Osteoblast (primary cell): ENCODE results near the gene SLC39A13. TPM values are rescaled to one million over a fixed set of nuclear protein-coding genes. Genes with fewer than 3 reads are reported as not detected.
"Not testable (repeated sequence)": the region's sequence is repeated elsewhere in the genome, so short reads cannot be mapped to it uniquely, and the experiment has no call there.

Experiments used
- DNase-seq: peaks from one replicate; pipeline ENCODE4 v3.0.0; 2011; ENCODE audit warnings: low spot score, mixed read lengths; ENCODE audit not compliant: insufficient read length; ENCODE audit errors: missing footprints
- H2AFZ ChIP-seq: 2 replicates; pipeline ENCODE4 v1.6.0; 2011; ENCODE audit warnings: mild to moderate bottlenecking, low read length
- H3K27ac ChIP-seq: 2 replicates; pipeline ENCODE4 v1.5.1; 2011; ENCODE audit warnings: mild to moderate bottlenecking, low read depth, low read length, moderate library complexity
- H3K27me3 ChIP-seq: 2 replicates; pipeline ENCODE4 v1.6.0; 2012; ENCODE audit warnings: mild to moderate bottlenecking, control low read depth, inconsistent platforms, low read length, moderate library complexity; ENCODE audit not compliant: insufficient read depth
- H3K36me3 ChIP-seq: 2 replicates; pipeline ENCODE4 v1.5.1; 2011; ENCODE audit warnings: mild to moderate bottlenecking, low read length, control low read depth, moderate library complexity; ENCODE audit not compliant: insufficient read depth
- H3K4me1 ChIP-seq: 2 replicates; pipeline ENCODE4 v1.5.1; 2011; ENCODE audit warnings: mild to moderate bottlenecking, low read length, control low read depth, moderate library complexity; ENCODE audit not compliant: insufficient read depth
- H3K4me2 ChIP-seq: 2 replicates; pipeline ENCODE4 v1.6.0; 2011; ENCODE audit warnings: mild to moderate bottlenecking, low read length; ENCODE audit not compliant: insufficient read depth
- H3K4me3 ChIP-seq: fragments of 200-600 bp; sonication (generic); 3 replicates; pipeline ENCODE4 v1.5.1; 2012; ENCODE audit warnings: mild to moderate bottlenecking, low read length, inconsistent platforms; ENCODE audit not compliant: insufficient read depth
- H3K79me2 ChIP-seq: 2 replicates; pipeline ENCODE4 v1.6.0; 2012; ENCODE audit warnings: mild to moderate bottlenecking, low read length, control low read depth, inconsistent platforms; ENCODE audit not compliant: insufficient read depth
- H3K9me3 ChIP-seq: 2 replicates; pipeline ENCODE4 v1.5.1; 2011; ENCODE audit warnings: low read depth, low read length, control low read depth
- H4K20me1 ChIP-seq: 2 replicates; pipeline ENCODE4 v1.6.0; 2012; ENCODE audit warnings: mild to moderate bottlenecking, low read length, control low read depth; ENCODE audit not compliant: insufficient read depth
- CTCF ChIP-seq: IDR thresholded peaks from 2 replicates; pipeline ENCODE4 v1.5.1; 2011; ENCODE audit warnings: mild to moderate bottlenecking, low read depth, low read length, moderate library complexity; ENCODE audit errors: extremely low read depth
- total RNA-seq: library from RNA; depleted of rRNA; stranded (reverse); fragments of >200 nt; gene quantifications from 2 replicates; pipeline ENCODE4 v1.2.3, GENCODE V29; 2012

Gene SLC39A13
- total RNA-seq, 1 donor = 78.9 TPM

- no peak for TF ChIP-seq CTCF
These were observed 43.0 kb downstream of the SLC39A13 start for GRCh38 chr11:47451436-47451835.

GRCh38 chr11:47451990-47452389 is 43.6 kb downstream of the SLC39A13 start:
- no peaks in the 10 kb centered on the region for H3K79me2 ChIP-seq
- H4K20me1 ChIP-seq = no peaks in the 10 kb centered on the region
- TF ChIP-seq CTCF = no peak
- no peaks in the 10 kb centered on the region for H3K27me3 ChIP-seq
- no peak overlapping the region for H3K27ac ChIP-seq
- no peak overlapping the region for H3K4me2 ChIP-seq
- H3K36me3 ChIP-seq = no peaks in the 10 kb centered on the region
- no peaks in the 10 kb centered on the region for H3K4me1 ChIP-seq
- no peak for DNase-seq
- H3K9me3 ChIP-seq = no peaks in the 10 kb centered on the region
- no peak overlapping the region for H2AFZ ChIP-seq
- H3K4me3 ChIP-seq = no peak overlapping the region

More at GRCh38 chr11:47451436-47451835, 43.0 kb downstream of the SLC39A13 start:
- Histone ChIP-seq H3K4me3 (no peak overlapping the region), H3K4me2 (no peak overlapping the region), H3K4me1 (no peaks in the 10 kb centered on the region), H3K9me3 (no peaks in the 10 kb centered on the region), H2AFZ (no peak overlapping the region), H3K36me3 (no peaks in the 10 kb centered on the region), H3K27ac (no peak overlapping the region), H4K20me1 (no peaks in the 10 kb centered on the region), H3K79me2 (no peaks in the 10 kb centered on the region), H3K27me3 (no peaks in the 10 kb centered on the region)
- DNase-seq = no peak

GRCh38 chr11:47453365-47453764 is 45.0 kb downstream of the SLC39A13 start:
- Histone ChIP-seq H3K27me3 (no peaks in the 10 kb centered on the region), H3K4me2 (no peak overlapping the region), H3K27ac (no peak overlapping the region), H2AFZ (no peak overlapping the region), H3K79me2 (no peaks in the 10 kb centered on the region), H3K4me3 (no peak overlapping the region), H3K4me1 (no peaks in the 10 kb centered on the region), H4K20me1 (no peaks in the 10 kb centered on the region), H3K36me3 (no peaks in the 10 kb centered on the region), H3K9me3 (no peaks in the 10 kb centered on the region)
- no peak for DNase-seq
- no peak for TF ChIP-seq CTCF

- H2AFZ ChIP-seq, H3K4me3 ChIP-seq, H3K27me3 ChIP-seq, H3K79me2 ChIP-seq, H3K9me3 ChIP-seq, H3K27ac ChIP-seq, H3K4me1 ChIP-seq, H4K20me1 ChIP-seq, H3K4me2 ChIP-seq, H3K36me3 ChIP-seq: not testable (repeated sequence)
- DNase-seq = peak; percentile 95
- peak; percentile 93 for TF ChIP-seq CTCF
These were observed 45.9 kb downstream of the SLC39A13 start for GRCh38 chr11:47454258-47454671.
